WTC11 (cell line): ENCODE measurements around the gene ASTN2. TPM values are rescaled to one million over a fixed set of nuclear protein-coding genes. Genes with fewer than 3 reads are reported as not detected.

Source experiments
- ATAC-seq: fragments of 200-7000 bp; cut with Tn5 transposase; 2 replicates; pipeline ENCODE4 v1.10.0; 2021; ENCODE audit warnings: mild to moderate bottlenecking, moderate library complexity
- CTCF ChIA-PET: fragments of 300-600 bp; sonication (Branson Sonifier 250); formaldehyde crosslinking; loops from one replicate; lab custom pipeline; 2021; ENCODE audit warnings: antibody characterized with exemption; lab: Charles Lee
- POLR2A ChIA-PET: fragments of 350-600 bp; sonication (Branson Sonifier 250); formaldehyde crosslinking; loops from one replicate; lab custom pipeline; 2021; ENCODE audit warnings: antibody characterized with exemption; lab: Charles Lee
- DNase-seq: peaks from one replicate; pipeline ENCODE4 v3.0.0; 2021; ENCODE audit warnings: low spot score
- H3K27ac Mint-ChIP-seq: 2 replicates; pipeline ENCODE4 v1.8.0; 2021; ENCODE audit warnings: mixed read lengths
- H3K27me3 Mint-ChIP-seq: 2 replicates; pipeline ENCODE4 v1.8.0; 2021; ENCODE audit warnings: low read depth, mild to moderate bottlenecking, moderate library complexity, mixed read lengths
- H3K36me3 Mint-ChIP-seq: 2 replicates; pipeline ENCODE4 v1.8.0; 2021; ENCODE audit warnings: mixed read lengths
- H3K4me1 Mint-ChIP-seq: 2 replicates; pipeline ENCODE4 v1.8.0; 2022; ENCODE audit warnings: mixed read lengths
- H3K4me3 Mint-ChIP-seq: 2 replicates; pipeline ENCODE4 v1.8.0; 2021; ENCODE audit warnings: mild to moderate bottlenecking, moderate library complexity, mixed read lengths
- H3K9me3 Mint-ChIP-seq: 2 replicates; pipeline ENCODE4 v1.8.0; 2021; ENCODE audit warnings: mixed read lengths
- CTCF ChIP-seq: fragments of 200-600 bp; IDR thresholded peaks from 2 replicates; pipeline ENCODE4 v1.8.0; 2022; ENCODE audit warnings: antibody characterized with exemption
- ELF4 ChIP-seq: sonication (generic); formaldehyde crosslinking; IDR thresholded peaks from 2 replicates; pipeline ENCODE4 v1.8.1; 2022; ENCODE audit warnings: low read depth, mild to moderate bottlenecking, moderate library complexity, missing genetic modification reagents
- MLX ChIP-seq: sonication (generic); formaldehyde crosslinking; IDR thresholded peaks from 2 replicates; pipeline ENCODE4 v1.8.1; 2023; ENCODE audit warnings: mild to moderate bottlenecking, missing genetic modification reagents, moderate library complexity
- MXD4 ChIP-seq: fragments of 250-450 bp; sonication (Bioruptor Pico); IDR thresholded peaks from 2 replicates; pipeline ENCODE4 v1.8.0; 2021; ENCODE audit warnings: mild to moderate bottlenecking, moderate library complexity, borderline replicate concordance
- SMAD4 ChIP-seq: sonication (generic); formaldehyde crosslinking; IDR thresholded peaks from 2 replicates; pipeline ENCODE4 v1.8.0; 2022; ENCODE audit warnings: mild to moderate bottlenecking, missing genetic modification reagents
- STAT6 ChIP-seq: sonication (generic); formaldehyde crosslinking; conservative IDR thresholded peaks from 2 replicates; pipeline ENCODE4 v1.8.1; 2023; ENCODE audit warnings: mild to moderate bottlenecking, low read depth, missing genetic modification reagents, moderate library complexity
- ZNF263 ChIP-seq: sonication (generic); formaldehyde crosslinking; IDR thresholded peaks from 2 replicates; pipeline ENCODE4 v1.8.1; 2022; ENCODE audit warnings: low read depth, mild to moderate bottlenecking, moderate library complexity, missing genetic modification reagents
- ZNF396 ChIP-seq: fragments of 250-450 bp; sonication (Bioruptor Pico); IDR thresholded peaks from 2 replicates; pipeline ENCODE4 v1.8.0; 2021; ENCODE audit warnings: mild to moderate bottlenecking, moderate library complexity, borderline replicate concordance
- total RNA-seq: library from RNA; stranded (reverse); gene quantifications from 3 replicates; pipeline ENCODE4 v1.2.3, GENCODE V29; 2021
- TF ChIP-seq, protein P1 (sequence below): sonication (generic); formaldehyde crosslinking; IDR thresholded peaks from 2 replicates; pipeline ENCODE4 v1.8.0; 2022; ENCODE audit warnings: missing genetic modification reagents
- TF ChIP-seq, protein P2 (sequence below): fragments of 250-450 bp; sonication (Bioruptor Pico); IDR thresholded peaks from 2 replicates; pipeline ENCODE4 v1.9.0; 2021; ENCODE audit warnings: mild to moderate bottlenecking
- TF ChIP-seq, protein P3 (sequence below): sonication (generic); formaldehyde crosslinking; IDR thresholded peaks from 2 replicates; pipeline ENCODE4 v1.8.1; 2023; ENCODE audit warnings: mild to moderate bottlenecking, moderate library complexity, missing genetic modification reagents

ASTN2 gene
- total RNA-seq, 1 experiment from 2014 or later = 16.2 TPM

DNA sequence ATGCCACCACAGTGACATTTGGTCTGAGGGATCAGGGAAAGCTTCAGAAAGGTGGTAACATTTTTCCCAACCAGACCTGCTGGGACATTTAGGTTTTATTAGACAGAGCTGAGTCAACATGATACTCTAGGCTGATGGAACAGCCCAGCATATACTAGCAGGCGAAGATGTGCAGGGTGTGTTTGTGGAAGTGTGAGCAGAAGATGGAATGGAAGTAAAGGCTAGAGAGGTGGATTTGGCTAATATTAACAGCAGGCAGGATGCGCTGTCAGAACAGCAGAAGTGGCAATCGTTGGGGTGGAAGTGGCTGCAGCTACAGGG is 340.6 kb downstream of the ASTN2 start (continued):
- TF ChIP-seq, protein P1, sequence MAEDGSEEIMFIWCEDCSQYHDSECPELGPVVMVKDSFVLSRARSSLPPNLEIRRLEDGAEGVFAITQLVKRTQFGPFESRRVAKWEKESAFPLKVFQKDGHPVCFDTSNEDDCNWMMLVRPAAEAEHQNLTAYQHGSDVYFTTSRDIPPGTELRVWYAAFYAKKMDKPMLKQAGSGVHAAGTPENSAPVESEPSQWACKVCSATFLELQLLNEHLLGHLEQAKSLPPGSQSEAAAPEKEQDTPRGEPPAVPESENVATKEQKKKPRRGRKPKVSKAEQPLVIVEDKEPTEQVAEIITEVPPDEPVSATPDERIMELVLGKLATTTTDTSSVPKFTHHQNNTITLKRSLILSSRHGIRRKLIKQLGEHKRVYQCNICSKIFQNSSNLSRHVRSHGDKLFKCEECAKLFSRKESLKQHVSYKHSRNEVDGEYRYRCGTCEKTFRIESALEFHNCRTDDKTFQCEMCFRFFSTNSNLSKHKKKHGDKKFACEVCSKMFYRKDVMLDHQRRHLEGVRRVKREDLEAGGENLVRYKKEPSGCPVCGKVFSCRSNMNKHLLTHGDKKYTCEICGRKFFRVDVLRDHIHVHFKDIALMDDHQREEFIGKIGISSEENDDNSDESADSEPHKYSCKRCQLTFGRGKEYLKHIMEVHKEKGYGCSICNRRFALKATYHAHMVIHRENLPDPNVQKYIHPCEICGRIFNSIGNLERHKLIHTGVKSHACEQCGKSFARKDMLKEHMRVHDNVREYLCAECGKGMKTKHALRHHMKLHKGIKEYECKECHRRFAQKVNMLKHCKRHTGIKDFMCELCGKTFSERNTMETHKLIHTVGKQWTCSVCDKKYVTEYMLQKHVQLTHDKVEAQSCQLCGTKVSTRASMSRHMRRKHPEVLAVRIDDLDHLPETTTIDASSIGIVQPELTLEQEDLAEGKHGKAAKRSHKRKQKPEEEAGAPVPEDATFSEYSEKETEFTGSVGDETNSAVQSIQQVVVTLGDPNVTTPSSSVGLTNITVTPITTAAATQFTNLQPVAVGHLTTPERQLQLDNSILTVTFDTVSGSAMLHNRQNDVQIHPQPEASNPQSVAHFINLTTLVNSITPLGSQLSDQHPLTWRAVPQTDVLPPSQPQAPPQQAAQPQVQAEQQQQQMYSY (CRISPR knock-in tag) = no peak
- TF ChIP-seq, protein P2, sequence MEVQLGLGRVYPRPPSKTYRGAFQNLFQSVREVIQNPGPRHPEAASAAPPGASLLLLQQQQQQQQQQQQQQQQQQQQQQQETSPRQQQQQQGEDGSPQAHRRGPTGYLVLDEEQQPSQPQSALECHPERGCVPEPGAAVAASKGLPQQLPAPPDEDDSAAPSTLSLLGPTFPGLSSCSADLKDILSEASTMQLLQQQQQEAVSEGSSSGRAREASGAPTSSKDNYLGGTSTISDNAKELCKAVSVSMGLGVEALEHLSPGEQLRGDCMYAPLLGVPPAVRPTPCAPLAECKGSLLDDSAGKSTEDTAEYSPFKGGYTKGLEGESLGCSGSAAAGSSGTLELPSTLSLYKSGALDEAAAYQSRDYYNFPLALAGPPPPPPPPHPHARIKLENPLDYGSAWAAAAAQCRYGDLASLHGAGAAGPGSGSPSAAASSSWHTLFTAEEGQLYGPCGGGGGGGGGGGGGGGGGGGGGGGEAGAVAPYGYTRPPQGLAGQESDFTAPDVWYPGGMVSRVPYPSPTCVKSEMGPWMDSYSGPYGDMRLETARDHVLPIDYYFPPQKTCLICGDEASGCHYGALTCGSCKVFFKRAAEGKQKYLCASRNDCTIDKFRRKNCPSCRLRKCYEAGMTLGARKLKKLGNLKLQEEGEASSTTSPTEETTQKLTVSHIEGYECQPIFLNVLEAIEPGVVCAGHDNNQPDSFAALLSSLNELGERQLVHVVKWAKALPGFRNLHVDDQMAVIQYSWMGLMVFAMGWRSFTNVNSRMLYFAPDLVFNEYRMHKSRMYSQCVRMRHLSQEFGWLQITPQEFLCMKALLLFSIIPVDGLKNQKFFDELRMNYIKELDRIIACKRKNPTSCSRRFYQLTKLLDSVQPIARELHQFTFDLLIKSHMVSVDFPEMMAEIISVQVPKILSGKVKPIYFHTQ (CRISPR knock-in tag) = no peak
- TF ChIP-seq MXD4 (CRISPR knock-in tag) (no peak), ZNF263 (CRISPR knock-in tag) (no peak)

- ATAC-seq (peak; percentile 91), DNase-seq (peak; percentile 80)
- 0 out of 2 replicates have a peak overlapping the region, but pooled peaks have one; percentile 6 for H3K27ac Mint-ChIP-seq
- no peak overlapping the region for H3K4me3 Mint-ChIP-seq
- POLR2A ChIA-PET = no interaction called here
- peaks cover 34% of the 10 kb centered on the region for H3K4me1 Mint-ChIP-seq
- TF ChIP-seq ELF4 (CRISPR knock-in tag) (no peak), ZNF396 (CRISPR knock-in tag) (no peak), MLX (no peak), CTCF (peak; percentile 79), SMAD4 (CRISPR knock-in tag) (no peak), STAT6 (no peak)
- TF ChIP-seq, protein P3, sequence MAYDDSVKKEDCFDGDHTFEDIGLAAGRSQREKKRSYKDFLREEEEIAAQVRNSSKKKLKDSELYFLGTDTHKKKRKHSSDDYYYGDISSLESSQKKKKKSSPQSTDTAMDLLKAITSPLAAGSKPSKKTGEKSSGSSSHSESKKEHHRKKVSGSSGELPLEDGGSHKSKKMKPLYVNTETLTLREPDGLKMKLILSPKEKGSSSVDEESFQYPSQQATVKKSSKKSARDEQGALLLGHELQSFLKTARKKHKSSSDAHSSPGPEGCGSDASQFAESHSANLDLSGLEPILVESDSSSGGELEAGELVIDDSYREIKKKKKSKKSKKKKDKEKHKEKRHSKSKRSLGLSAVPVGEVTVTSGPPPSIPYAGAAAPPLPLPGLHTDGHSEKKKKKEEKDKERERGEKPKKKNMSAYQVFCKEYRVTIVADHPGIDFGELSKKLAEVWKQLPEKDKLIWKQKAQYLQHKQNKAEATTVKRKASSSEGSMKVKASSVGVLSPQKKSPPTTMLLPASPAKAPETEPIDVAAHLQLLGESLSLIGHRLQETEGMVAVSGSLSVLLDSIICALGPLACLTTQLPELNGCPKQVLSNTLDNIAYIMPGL = 0 out of 2 replicates have a peak, but pooled peaks have one; percentile 33
- no peaks in the 10 kb centered on the region for H3K9me3 Mint-ChIP-seq
- no peaks in the 10 kb centered on the region for H3K36me3 Mint-ChIP-seq
- H3K27me3 Mint-ChIP-seq = no peaks in the 10 kb centered on the region
- CTCF ChIA-PET = interaction anchor here (0.6 to 1.3 kb wide), 4 partner anchors 41 to 338 kb away, joined by 3 to 4 read pairs (median 4); no protein-coding TSS in a partner anchor
Observed at GRCh38 chr9:117073539-117074341, 341.1 kb downstream of the ASTN2 start.
